GM23338 (cell line): Measurements from ENCODE around the gene COL9A1. TPM values are rescaled to one million over a fixed set of nuclear protein-coding genes. Genes with fewer than 3 reads are reported as not detected.
A peak's percentile ranks its signal among the peaks of the same experiment; 100 is the strongest.

ENCODE experiments used
- ATAC-seq: fragments of 200-7000 bp; cut with Tn5 transposase; 3 replicates; pipeline ENCODE4 v1.9.1; 2020
- DNase-seq: peaks from one replicate; pipeline ENCODE4 v3.0.0-alpha.2; 2015; ENCODE audit warnings: low spot score
- H2AFZ ChIP-seq: fragments of 200-600 bp; sonication (generic); 2 replicates; pipeline ENCODE4 v1.8.0; 2016; ENCODE audit warnings: antibody characterized with exemption, mild to moderate bottlenecking, moderate library complexity
- H3F3A ChIP-seq: fragments of 200-600 bp; sonication (generic); replicated peaks from 2 replicates; pipeline ENCODE4 v1.8.0; 2017; ENCODE audit warnings: antibody characterized with exemption, mixed run types, low read depth
- H3K27ac ChIP-seq: fragments of 200-600 bp; sonication (generic); 2 replicates; pipeline ENCODE4 v1.6.1; 2016; ENCODE audit warnings: low read depth
- H3K27me3 ChIP-seq: fragments of 200-600 bp; sonication (generic); 2 replicates; pipeline ENCODE4 v1.8.0; 2016; ENCODE audit warnings: mild to moderate bottlenecking, mixed run types, moderate library complexity; ENCODE audit not compliant: insufficient read depth
- H3K36me3 ChIP-seq: fragments of 200-600 bp; sonication (generic); 2 replicates; pipeline ENCODE4 v1.8.0; 2016; ENCODE audit warnings: mild to moderate bottlenecking; ENCODE audit not compliant: insufficient read depth
- H3K4me1 ChIP-seq: fragments of 200-600 bp; sonication (generic); 2 replicates; pipeline ENCODE4 v1.8.0; 2016; ENCODE audit warnings: mild to moderate bottlenecking, moderate library complexity; ENCODE audit not compliant: insufficient read depth
- H3K4me2 ChIP-seq: fragments of 200-600 bp; sonication (generic); 2 replicates; pipeline ENCODE4 v1.7.1; 2017; ENCODE audit warnings: mixed run types
- H3K4me3 ChIP-seq: fragments of 200-600 bp; sonication (generic); 2 replicates; pipeline ENCODE4 v1.6.1; 2016; ENCODE audit warnings: mixed run types
- H3K79me2 ChIP-seq: fragments of 200-600 bp; sonication (generic); replicated peaks from 2 replicates; pipeline ENCODE4 v1.8.0; 2017; ENCODE audit warnings: mild to moderate bottlenecking; ENCODE audit not compliant: insufficient read depth
- H3K9me2 ChIP-seq: fragments of 200-600 bp; sonication (generic); 2 replicates; pipeline ENCODE4 v1.8.0; 2017; ENCODE audit not compliant: insufficient read depth
- H4K20me1 ChIP-seq: fragments of 200-600 bp; sonication (generic); replicated peaks from 2 replicates; pipeline ENCODE4 v1.8.0; 2017; ENCODE audit warnings: mild to moderate bottlenecking; ENCODE audit not compliant: insufficient read depth
- H3K27ac Mint-ChIP-seq: 2 replicates; pipeline ENCODE4 v1.8.0; 2020; ENCODE audit warnings: inconsistent platforms, mild to moderate bottlenecking, moderate library complexity, mixed read lengths
- H3K27me3 Mint-ChIP-seq: 3 replicates; pipeline ENCODE4 v1.8.0; 2022; ENCODE audit warnings: low read depth, mild to moderate bottlenecking, moderate library complexity, mixed read lengths, inconsistent platforms; ENCODE audit not compliant: insufficient read depth, poor library complexity
- H3K36me3 Mint-ChIP-seq: 3 replicates; pipeline ENCODE4 v1.8.0; 2021; ENCODE audit warnings: low read depth, mild to moderate bottlenecking, inconsistent platforms, moderate library complexity, mixed read lengths
- H3K4me1 Mint-ChIP-seq: 3 replicates; pipeline ENCODE4 v1.8.0; 2020; ENCODE audit warnings: mild to moderate bottlenecking, inconsistent platforms, mixed read lengths
- H3K4me3 Mint-ChIP-seq: 3 replicates; pipeline ENCODE4 v1.8.0; 2021; ENCODE audit warnings: moderate library complexity, mild to moderate bottlenecking, inconsistent platforms, mixed read lengths
- H3K9me3 Mint-ChIP-seq: 3 replicates; pipeline ENCODE4 v1.8.0; 2020; ENCODE audit warnings: moderate library complexity, mild to moderate bottlenecking, inconsistent platforms, mixed read lengths
- EZH2phosphoT487 ChIP-seq: fragments of 200-600 bp; sonication (generic); IDR thresholded peaks from one replicate; pipeline ENCODE4 v1.8.1; 2018; ENCODE audit warnings: antibody characterized with exemption; ENCODE audit not compliant: unreplicated experiment
- JUNB ChIP-seq: IDR thresholded peaks from one replicate; pipeline ENCODE4 v1.6.1; 2016; ENCODE audit warnings: antibody characterized with exemption; ENCODE audit not compliant: unreplicated experiment
- NANOG ChIP-seq: IDR thresholded peaks from 2 replicates; pipeline ENCODE4 v1.6.1; 2016; ENCODE audit warnings: antibody characterized with exemption, borderline replicate concordance
- POLR2AphosphoS5 ChIP-seq: IDR thresholded peaks from 2 replicates; pipeline ENCODE4 v1.6.1; 2016; ENCODE audit warnings: antibody characterized with exemption, low read depth
- STAT1 ChIP-seq: IDR thresholded peaks from one replicate; pipeline ENCODE4 v1.6.1; 2016; ENCODE audit warnings: antibody characterized with exemption; ENCODE audit not compliant: unreplicated experiment
- ZNF114 ChIP-seq: fragments of 250-450 bp; sonication (Bioruptor Pico); IDR thresholded peaks from 2 replicates; pipeline ENCODE4 v1.5.0; 2020; ENCODE audit warnings: mild to moderate bottlenecking, moderate library complexity
- ZNF331 ChIP-seq: fragments of 250-450 bp; sonication (Bioruptor Pico); IDR thresholded peaks from 2 replicates; pipeline ENCODE4 v1.5.0; 2020; ENCODE audit warnings: low read depth, mild to moderate bottlenecking, moderate library complexity
- polyA plus RNA-seq: library from polyadenylated mRNA; unstranded; fragments of >200 nt; fragmentation: Nextera tagmentation; extraction: Ambion mirVana; gene quantifications from 2 replicates; pipeline ENCODE4 v1.2.1, GENCODE V29; 2016
- total RNA-seq: library from RNA; depleted of rRNA; stranded (reverse); fragments of >200 nt; shearing (Covaris generic); gene quantifications from 2 replicates; pipeline ENCODE4 v1.2.3, GENCODE V29; 2014
- TF ChIP-seq, protein P1 (sequence below), 2 experiments: fragments of 200-600 bp in 1 of 2; sonication (generic) in 1 of 2; conservative IDR thresholded peaks; 2 replicates each; pipeline versions ENCODE4 v1.5.1 to v1.6.1; 2016 to 2017; ENCODE audit warnings: antibody characterized with exemption in 2 of 2, low read depth in 2 of 2, mild to moderate bottlenecking in 2 of 2, moderate library complexity in 1 of 2

COL9A1 gene
- total and polyA plus RNA-seq, 2 experiments from 2014 or later, result 16.0 to 20.3 TPM

DNA sequence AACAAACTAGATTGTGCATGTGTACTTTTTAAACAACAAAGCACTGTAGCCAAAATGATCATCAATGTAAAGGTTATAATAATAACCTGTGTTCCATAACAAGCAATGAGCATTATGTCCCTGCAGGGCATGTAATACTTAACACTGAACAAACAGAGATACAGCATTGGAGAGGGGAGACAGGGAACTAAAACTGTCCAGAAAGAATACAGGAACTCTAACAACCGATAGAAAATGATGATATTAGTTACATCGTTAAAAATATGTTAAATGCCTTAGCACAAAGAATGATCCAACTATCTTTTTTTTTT, 80.5 kb downstream of the COL9A1 start:
- no peaks in the 10 kb centered on the region for H3K4me1 ChIP-seq
- no peaks in the 10 kb centered on the region; the same call in 2 of the 3 replicates for H3K4me1 Mint-ChIP-seq
- H3K9me3 Mint-ChIP-seq, result no peaks in the 10 kb centered on the region; the same call in 2 of the 3 replicates
- DNase-seq (no peak), ATAC-seq (no peak)
- H3K4me3 Mint-ChIP-seq, result no peak overlapping the region
- no peaks in the 10 kb centered on the region for H3K27me3 ChIP-seq
- no peak overlapping the region for H3K4me3 ChIP-seq
- H4K20me1 ChIP-seq, result no peaks in the 10 kb centered on the region
- peaks cover 2% of the 10 kb centered on the region for H3K27me3 Mint-ChIP-seq
- no peak overlapping the region for H3K4me2 ChIP-seq
- H3K27ac Mint-ChIP-seq, result no peak overlapping the region
- no peaks in the 10 kb centered on the region for H3F3A ChIP-seq
- TF ChIP-seq JUNB (no peak), ZNF331 (CRISPR knock-in tag) (no peak), EZH2phosphoT487 (no peak), NANOG (no peak), ZNF114 (CRISPR knock-in tag) (no peak)
- no peaks in the 10 kb centered on the region for H3K36me3 Mint-ChIP-seq
- H3K9me2 ChIP-seq, result no peaks in the 10 kb centered on the region
- no peaks in the 10 kb centered on the region for H3K79me2 ChIP-seq
- no peak overlapping the region for H3K27ac ChIP-seq
- no peak overlapping the region for H2AFZ ChIP-seq
- H3K36me3 ChIP-seq, result no peaks in the 10 kb centered on the region

DNA sequence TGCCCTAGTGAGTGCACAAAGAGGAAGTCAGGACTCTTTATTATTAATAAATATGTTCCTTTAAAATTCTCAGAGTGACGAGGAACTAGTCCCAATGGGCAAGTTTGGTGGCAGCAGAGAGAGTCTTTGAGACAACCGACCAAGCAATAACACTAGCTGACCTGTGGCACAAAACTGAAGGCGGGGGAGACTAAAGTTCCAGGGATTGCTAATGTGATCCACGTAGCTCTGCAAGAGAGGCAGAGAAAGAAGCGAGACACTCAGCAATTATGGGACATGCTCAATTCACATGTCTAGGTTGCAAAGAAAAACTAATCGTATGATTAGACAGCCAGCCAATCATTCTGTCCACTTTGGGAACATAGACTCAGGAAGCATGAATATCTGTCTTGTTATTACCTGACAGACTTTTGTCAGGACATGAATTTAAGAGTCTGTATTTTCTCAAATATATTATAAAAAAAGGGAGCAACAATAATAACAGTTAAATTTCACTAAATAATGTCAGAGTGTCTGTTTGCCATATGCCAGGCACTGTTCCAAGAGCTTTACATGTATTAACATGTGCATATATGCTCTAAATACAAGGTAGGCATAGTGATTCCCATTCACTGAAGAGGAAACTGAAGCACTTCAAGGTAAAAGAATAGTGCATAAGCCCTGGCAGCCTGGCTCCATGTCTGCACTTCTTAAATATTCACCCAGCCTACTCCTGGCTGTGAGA, 81.0 kb downstream of the COL9A1 start:
- Histone ChIP-seq H3K9me2 (no peaks in the 10 kb centered on the region), H3K4me1 (no peaks in the 10 kb centered on the region), H3K79me2 (no peaks in the 10 kb centered on the region), H3K36me3 (no peaks in the 10 kb centered on the region), H4K20me1 (no peaks in the 10 kb centered on the region), H3F3A (no peaks in the 10 kb centered on the region), H3K4me3 (no peak overlapping the region), H2AFZ (no peak overlapping the region), H3K4me2 (no peak overlapping the region), H3K27me3 (no peaks in the 10 kb centered on the region), H3K27ac (0 out of 2 replicates have a peak overlapping the region, but pooled peaks have one; percentile 28)
- H3K36me3 Mint-ChIP-seq, result no peaks in the 10 kb centered on the region
- no peak overlapping the region for H3K4me3 Mint-ChIP-seq
- H3K27me3 Mint-ChIP-seq, result peaks cover 2% of the 10 kb centered on the region
- TF ChIP-seq, protein P1, sequence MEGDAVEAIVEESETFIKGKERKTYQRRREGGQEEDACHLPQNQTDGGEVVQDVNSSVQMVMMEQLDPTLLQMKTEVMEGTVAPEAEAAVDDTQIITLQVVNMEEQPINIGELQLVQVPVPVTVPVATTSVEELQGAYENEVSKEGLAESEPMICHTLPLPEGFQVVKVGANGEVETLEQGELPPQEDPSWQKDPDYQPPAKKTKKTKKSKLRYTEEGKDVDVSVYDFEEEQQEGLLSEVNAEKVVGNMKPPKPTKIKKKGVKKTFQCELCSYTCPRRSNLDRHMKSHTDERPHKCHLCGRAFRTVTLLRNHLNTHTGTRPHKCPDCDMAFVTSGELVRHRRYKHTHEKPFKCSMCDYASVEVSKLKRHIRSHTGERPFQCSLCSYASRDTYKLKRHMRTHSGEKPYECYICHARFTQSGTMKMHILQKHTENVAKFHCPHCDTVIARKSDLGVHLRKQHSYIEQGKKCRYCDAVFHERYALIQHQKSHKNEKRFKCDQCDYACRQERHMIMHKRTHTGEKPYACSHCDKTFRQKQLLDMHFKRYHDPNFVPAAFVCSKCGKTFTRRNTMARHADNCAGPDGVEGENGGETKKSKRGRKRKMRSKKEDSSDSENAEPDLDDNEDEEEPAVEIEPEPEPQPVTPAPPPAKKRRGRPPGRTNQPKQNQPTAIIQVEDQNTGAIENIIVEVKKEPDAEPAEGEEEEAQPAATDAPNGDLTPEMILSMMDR (conservative IDR thresholded peaks at IDR 0.05; ENCODE audit: low read depth in 2 of 2), result no peak
- TF ChIP-seq STAT1, result no peak
- TF ChIP-seq ZNF114 (CRISPR knock-in tag), result no peak
- TF ChIP-seq POLR2AphosphoS5, result no peak
- no peak for TF ChIP-seq ZNF331 (CRISPR knock-in tag)
- ATAC-seq (no peak), DNase-seq (no peak)
- no peaks in the 10 kb centered on the region; the same call in 2 of the 3 replicates for H3K4me1 Mint-ChIP-seq
- no peaks in the 10 kb centered on the region; the same call in 2 of the 3 replicates for H3K9me3 Mint-ChIP-seq
- no peak overlapping the region for H3K27ac Mint-ChIP-seq
